GM12875 (cell line): Measurements from ENCODE around the gene TMEM272.
A peak's percentile ranks its signal among the peaks of the same experiment; 100 is the strongest.

Experiments
- H3K4me3 ChIP-seq: one replicate; pipeline ENCODE4 v1.5.1; 2011; ENCODE audit warnings: low read depth, low read length, control low read depth
- CTCF ChIP-seq: IDR thresholded peaks from 2 replicates; pipeline ENCODE4 v1.5.1; 2011; ENCODE audit warnings: low read depth, mild to moderate bottlenecking, control low read depth, inconsistent platforms, low read length, moderate library complexity, borderline replicate concordance; ENCODE audit not compliant: insufficient read depth

Gene TMEM272

GRCh38 chr13:51869916-51870315, 24.9 kb upstream of the TMEM272 start:
- TF ChIP-seq CTCF = no peak
- H3K4me3 ChIP-seq = no peak overlapping the region

GRCh38 chr13:51867062-51867461, 22.1 kb upstream of the TMEM272 start:
- H3K4me3 ChIP-seq = no peak overlapping the region
- no peak for TF ChIP-seq CTCF

GRCh38 chr13:51865838-51866237, 20.9 kb upstream of the TMEM272 start:
- H3K4me3 ChIP-seq = no peak overlapping the region
- 0 out of 2 replicates have a peak, but pooled peaks have one; percentile 22 for TF ChIP-seq CTCF

GRCh38 chr13:51862957-51863356, 18.0 kb upstream of the TMEM272 start:
- TF ChIP-seq CTCF = no peak
- no peak overlapping the region for H3K4me3 ChIP-seq

- no peak for TF ChIP-seq CTCF
- no peak within 1 kb of the TSS for H3K4me3 ChIP-seq
Measured at GRCh38 chr13:51861723-51862300, 16.8 kb upstream of the TMEM272 start, which contains the start of gene CCDC70. Gene CCDC70, plus strand, starts transcription at chr13:51861969. Its CDS starts 3,443 bp downstream, at chr13:51865412.

GRCh38 chr13:51858433-51859247, 13.7 kb upstream of the TMEM272 start:
- no peak for TF ChIP-seq CTCF
- no peak overlapping the region for H3K4me3 ChIP-seq

GRCh38 chr13:51856998-51857397, 12.0 kb upstream of the TMEM272 start:
- no peak for TF ChIP-seq CTCF
- no peak overlapping the region for H3K4me3 ChIP-seq
